ENCODE measurements around the gene FUBP1. TPM values are rescaled to one million over a fixed set of nuclear protein-coding genes. Genes with fewer than 3 reads are reported as not detected.
"Not testable (repeated sequence)": the region's sequence is repeated elsewhere in the genome, so short reads cannot be mapped to it uniquely, and the experiment has no call there.

The FUBP1 gene
- total RNA-seq, 2 experiments from 2014 or later = 256 to 257 TPM

- intact Hi-C loops (cut with micrococcal nuclease) = loop anchor here (10.0 kb wide), 1 partner anchor 189 kb away; no protein-coding TSS in a partner anchor
- TF ChIP-seq, protein P1, sequence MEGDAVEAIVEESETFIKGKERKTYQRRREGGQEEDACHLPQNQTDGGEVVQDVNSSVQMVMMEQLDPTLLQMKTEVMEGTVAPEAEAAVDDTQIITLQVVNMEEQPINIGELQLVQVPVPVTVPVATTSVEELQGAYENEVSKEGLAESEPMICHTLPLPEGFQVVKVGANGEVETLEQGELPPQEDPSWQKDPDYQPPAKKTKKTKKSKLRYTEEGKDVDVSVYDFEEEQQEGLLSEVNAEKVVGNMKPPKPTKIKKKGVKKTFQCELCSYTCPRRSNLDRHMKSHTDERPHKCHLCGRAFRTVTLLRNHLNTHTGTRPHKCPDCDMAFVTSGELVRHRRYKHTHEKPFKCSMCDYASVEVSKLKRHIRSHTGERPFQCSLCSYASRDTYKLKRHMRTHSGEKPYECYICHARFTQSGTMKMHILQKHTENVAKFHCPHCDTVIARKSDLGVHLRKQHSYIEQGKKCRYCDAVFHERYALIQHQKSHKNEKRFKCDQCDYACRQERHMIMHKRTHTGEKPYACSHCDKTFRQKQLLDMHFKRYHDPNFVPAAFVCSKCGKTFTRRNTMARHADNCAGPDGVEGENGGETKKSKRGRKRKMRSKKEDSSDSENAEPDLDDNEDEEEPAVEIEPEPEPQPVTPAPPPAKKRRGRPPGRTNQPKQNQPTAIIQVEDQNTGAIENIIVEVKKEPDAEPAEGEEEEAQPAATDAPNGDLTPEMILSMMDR (IDR thresholded peaks at IDR 0.05) = no peak
- ChIA-PET CTCF (interaction anchor here (1.5 kb wide), 1 partner anchor 189 kb away, joined by 5 read pairs; no protein-coding TSS in a partner anchor), POLR2A (interaction anchor here (1.5 kb wide), 1 partner anchor 12 kb away, joined by 3 read pairs; no protein-coding TSS in a partner anchor)
- no peaks in the 10 kb centered on the region for H3K27me3 Mint-ChIP-seq
- no peak overlapping the region for H3K27ac Mint-ChIP-seq
- peaks cover 1% of the 10 kb centered on the region for H3K36me3 Mint-ChIP-seq (ENCODE audit: low read depth)
- DNase-seq (no peak), ATAC-seq (no peak)
- no peak overlapping the region for H3K4me3 Mint-ChIP-seq
- H3K4me1 Mint-ChIP-seq (ENCODE audit: low read depth) = peaks cover 11% of the 10 kb centered on the region
- no peaks in the 10 kb centered on the region for H3K9me3 Mint-ChIP-seq
Measured at GRCh38 chr1:77925518-77925917, 53.4 kb downstream of the FUBP1 start.

DNA sequence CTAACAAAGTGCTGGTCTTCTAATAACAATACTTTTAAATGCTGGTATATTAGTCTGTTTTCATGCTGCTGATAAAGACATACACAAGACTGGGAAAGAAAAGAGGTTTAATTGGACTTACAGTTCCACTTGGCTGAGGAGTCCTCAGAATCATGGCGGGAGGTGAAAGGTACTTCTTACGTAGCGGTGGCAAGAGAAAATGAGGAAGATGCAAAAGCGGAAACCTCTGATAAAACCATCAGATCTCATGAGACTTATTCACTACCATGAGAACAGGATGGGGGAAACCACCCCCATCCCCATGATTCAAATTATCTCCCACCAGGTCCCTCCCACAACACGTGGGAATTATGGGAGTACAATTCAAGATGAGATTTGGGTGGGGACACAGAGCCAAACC lies 60.0 kb downstream of the FUBP1 start:
- H3K36me3 Mint-ChIP-seq (ENCODE audit: low read depth); H3K27ac Mint-ChIP-seq; H3K27me3 Mint-ChIP-seq; ATAC-seq; H3K4me3 Mint-ChIP-seq; DNase-seq; H3K4me1 Mint-ChIP-seq (ENCODE audit: low read depth); POLR2A ChIA-PET; intact Hi-C loops (cut with micrococcal nuclease); H3K9me3 Mint-ChIP-seq; CTCF ChIA-PET: not testable (repeated sequence)

DNA sequence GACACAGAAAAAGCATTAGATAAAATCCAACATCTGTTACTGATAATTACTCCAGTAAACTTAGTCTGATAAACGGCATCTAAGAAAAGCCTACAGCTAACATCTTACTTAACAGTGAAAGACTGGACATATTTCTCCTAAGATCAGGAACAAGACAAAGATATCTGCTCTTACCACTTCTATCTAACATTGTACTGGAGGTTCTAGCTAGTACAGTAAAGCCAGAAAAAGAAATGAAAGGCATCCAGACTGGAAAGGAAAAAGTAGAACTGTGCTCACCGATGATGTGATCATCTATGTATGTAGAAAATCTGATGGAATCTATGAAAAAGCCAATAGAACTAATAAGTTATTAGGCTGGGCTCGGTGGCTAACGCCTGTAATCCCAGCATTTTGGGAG lies 68.8 kb downstream of the FUBP1 start:
- Mint-ChIP-seq H3K4me1 (ENCODE audit: low read depth) (no peaks in the 10 kb centered on the region), H3K36me3 (ENCODE audit: low read depth) (no peaks in the 10 kb centered on the region), H3K27ac (no peak overlapping the region), H3K27me3 (no peaks in the 10 kb centered on the region), H3K4me3 (no peak overlapping the region), H3K9me3 (no peaks in the 10 kb centered on the region)
- CTCF ChIA-PET = no interaction called here
- intact Hi-C loops (cut with micrococcal nuclease) = no loop called here
- ATAC-seq = no peak
- TF ChIP-seq, protein P1 (IDR thresholded peaks at IDR 0.05) = no peak
- POLR2A ChIA-PET = interaction anchor here (0.6 kb wide), 1 partner anchor 171 kb away, joined by 3 read pairs; no protein-coding TSS in a partner anchor
- DNase-seq = no peak

DNA sequence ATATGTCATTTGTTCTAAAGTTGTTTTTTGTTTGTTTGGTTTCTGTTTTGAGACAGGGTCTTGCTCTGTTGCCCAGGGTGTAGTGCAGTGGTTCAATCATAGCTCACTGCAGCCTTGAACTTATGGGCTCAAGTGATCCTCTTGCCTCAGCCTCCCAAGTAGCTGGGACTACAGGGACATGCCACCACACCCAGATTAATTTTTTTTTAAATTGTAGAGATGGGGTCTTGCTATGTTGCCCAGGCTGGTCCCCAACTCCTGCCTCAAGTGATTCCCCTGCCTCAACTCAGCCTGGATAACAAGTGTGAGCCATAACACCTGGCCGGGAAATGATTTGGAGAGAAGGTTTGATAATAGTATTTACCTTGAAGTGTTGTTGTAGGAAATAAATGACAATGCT lies 72.2 kb downstream of the FUBP1 start:
- DNase-seq = no peak
- Mint-ChIP-seq H3K36me3 (ENCODE audit: low read depth) (no peaks in the 10 kb centered on the region), H3K9me3 (no peaks in the 10 kb centered on the region), H3K27me3 (no peaks in the 10 kb centered on the region), H3K4me3 (no peak overlapping the region), H3K27ac (no peak overlapping the region), H3K4me1 (ENCODE audit: low read depth) (no peaks in the 10 kb centered on the region)
- no peak for ATAC-seq
- ChIA-PET CTCF (no interaction called here), POLR2A (no interaction called here)
- intact Hi-C loops (cut with micrococcal nuclease) = no loop called here
- TF ChIP-seq, protein P1 (IDR thresholded peaks at IDR 0.05) = no peak

DNA sequence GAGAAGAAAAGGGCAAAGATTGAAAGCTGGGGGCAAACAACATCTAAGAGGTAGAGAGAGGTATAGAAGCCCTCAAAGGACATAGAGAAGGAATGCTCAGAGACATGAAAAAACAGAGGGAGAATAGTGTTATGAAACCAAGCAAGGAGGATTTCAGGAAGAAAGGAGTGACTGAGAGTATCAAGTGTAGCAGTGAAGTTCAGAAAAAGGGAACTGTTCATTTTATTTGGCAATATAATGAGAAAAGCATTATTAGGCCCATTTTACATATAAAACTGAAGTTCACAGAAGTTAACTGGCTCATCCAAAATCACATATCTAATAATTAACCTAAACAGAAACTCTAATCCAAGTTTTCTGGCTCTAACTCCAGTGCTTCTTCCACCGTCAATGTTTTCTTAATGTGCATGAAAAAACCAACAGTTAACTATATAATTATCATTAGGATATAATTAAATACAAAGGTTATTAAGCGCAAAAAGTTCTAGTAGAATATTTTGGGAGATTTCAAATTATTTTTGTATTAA lies 72.8 kb downstream of the FUBP1 start:
- H3K9me3 Mint-ChIP-seq = no peaks in the 10 kb centered on the region
- ChIA-PET CTCF (no interaction called here), POLR2A (no interaction called here)
- ATAC-seq (no peak), DNase-seq (no peak)
- no peak overlapping the region for H3K4me3 Mint-ChIP-seq
- TF ChIP-seq, protein P1 (IDR thresholded peaks at IDR 0.05) = no peak
- H3K27ac Mint-ChIP-seq = no peak overlapping the region
- intact Hi-C loops (cut with micrococcal nuclease) = no loop called here
- no peaks in the 10 kb centered on the region for H3K36me3 Mint-ChIP-seq (ENCODE audit: low read depth)
- H3K4me1 Mint-ChIP-seq (ENCODE audit: low read depth) = no peaks in the 10 kb centered on the region
- H3K27me3 Mint-ChIP-seq = no peaks in the 10 kb centered on the region
